Transverse colon (tissue), 3 donors: ENCODE results near the gene ARHGEF11.

Source experiments
- CTCF ChIP-seq, 5 experiments: fragments of 200-600 bp in 3 of 5; fragments of 450-650 bp in 2 of 5; sonication (generic) in 3 of 5; IDR thresholded peaks; 1 replicate in 2 of 5; 2 replicates in 3 of 5; pipeline ENCODE4 v1.5.1; 2016 to 2017; ENCODE audit warnings: antibody characterized with exemption in 5 of 5, inconsistent platforms in 3 of 5, mild to moderate bottlenecking in 2 of 5, moderate library complexity in 1 of 5
- EP300 ChIP-seq: sonication (generic); formaldehyde crosslinking; IDR thresholded peaks from one replicate; pipeline ENCODE4 v1.6.1; 2017; ENCODE audit warnings: antibody characterized with exemption, low read depth
- POLR2A ChIP-seq: fragments of 450-650 bp; IDR thresholded peaks from one replicate; pipeline ENCODE4 v1.6.1; 2016; ENCODE audit warnings: antibody characterized with exemption, mild to moderate bottlenecking, moderate library complexity

- TF ChIP-seq EP300 (no peak), CTCF (IDR thresholded peaks at IDR 0.05) (no peak), POLR2A (no peak)
Observed at GRCh38 chr1:157021688-157022087, 23.9 kb downstream of the ARHGEF11 start.
